Non-pigmented ciliary epithelial cell (primary cell): Measurements from ENCODE around the gene IL17REL.
A peak's percentile ranks its signal among the peaks of the same experiment; 100 is the strongest.
"Not testable (repeated sequence)": the region's sequence is repeated elsewhere in the genome, so short reads cannot be mapped to it uniquely, and the experiment has no call there.

Source experiments
- DNase-seq: peaks from one replicate; pipeline ENCODE4 v3.0.0-alpha.2; 2010; ENCODE audit warnings: low read depth

Gene IL17REL

DNA sequence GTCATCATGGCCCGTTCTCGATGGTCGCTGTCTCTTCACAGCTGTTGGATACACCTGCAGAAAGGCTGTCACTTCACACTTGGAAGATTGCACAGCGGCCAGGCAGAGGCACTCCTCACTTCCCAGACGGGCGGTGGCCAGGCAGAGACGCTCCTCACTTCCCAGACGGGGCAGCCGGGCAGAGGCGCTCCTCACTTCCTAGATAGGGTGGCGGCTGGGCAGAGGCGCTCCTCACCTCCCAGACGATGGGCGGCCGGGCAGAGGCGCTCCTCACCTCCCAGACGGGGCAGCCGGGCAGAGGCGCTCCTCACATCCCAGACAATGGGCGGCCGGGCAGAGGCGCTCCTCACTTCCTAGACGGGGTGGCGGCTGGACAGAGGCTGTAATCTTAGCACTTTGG lies 22.7 kb downstream of the IL17REL start:
- not testable (repeated sequence) for DNase-seq

DNA sequence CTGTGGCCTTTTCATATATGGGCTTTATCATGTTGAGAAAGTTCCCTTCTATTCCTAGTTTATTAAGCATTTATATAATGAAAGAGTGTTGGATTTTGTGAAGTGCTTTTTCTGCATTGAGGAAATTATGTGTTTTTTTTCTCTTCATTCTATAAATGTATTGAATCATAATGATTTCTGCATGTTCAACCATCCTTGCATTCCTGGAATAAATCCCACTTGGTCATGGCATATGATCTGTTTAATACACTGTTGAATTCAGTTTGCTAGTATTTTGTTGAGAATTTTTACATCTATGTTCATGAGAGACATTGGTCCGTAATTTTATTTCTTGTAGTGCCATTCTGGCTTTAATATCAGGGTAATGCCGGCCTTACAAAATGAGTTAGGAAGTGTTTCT lies 26.2 kb downstream of the IL17REL start:
- no peak for DNase-seq

DNA sequence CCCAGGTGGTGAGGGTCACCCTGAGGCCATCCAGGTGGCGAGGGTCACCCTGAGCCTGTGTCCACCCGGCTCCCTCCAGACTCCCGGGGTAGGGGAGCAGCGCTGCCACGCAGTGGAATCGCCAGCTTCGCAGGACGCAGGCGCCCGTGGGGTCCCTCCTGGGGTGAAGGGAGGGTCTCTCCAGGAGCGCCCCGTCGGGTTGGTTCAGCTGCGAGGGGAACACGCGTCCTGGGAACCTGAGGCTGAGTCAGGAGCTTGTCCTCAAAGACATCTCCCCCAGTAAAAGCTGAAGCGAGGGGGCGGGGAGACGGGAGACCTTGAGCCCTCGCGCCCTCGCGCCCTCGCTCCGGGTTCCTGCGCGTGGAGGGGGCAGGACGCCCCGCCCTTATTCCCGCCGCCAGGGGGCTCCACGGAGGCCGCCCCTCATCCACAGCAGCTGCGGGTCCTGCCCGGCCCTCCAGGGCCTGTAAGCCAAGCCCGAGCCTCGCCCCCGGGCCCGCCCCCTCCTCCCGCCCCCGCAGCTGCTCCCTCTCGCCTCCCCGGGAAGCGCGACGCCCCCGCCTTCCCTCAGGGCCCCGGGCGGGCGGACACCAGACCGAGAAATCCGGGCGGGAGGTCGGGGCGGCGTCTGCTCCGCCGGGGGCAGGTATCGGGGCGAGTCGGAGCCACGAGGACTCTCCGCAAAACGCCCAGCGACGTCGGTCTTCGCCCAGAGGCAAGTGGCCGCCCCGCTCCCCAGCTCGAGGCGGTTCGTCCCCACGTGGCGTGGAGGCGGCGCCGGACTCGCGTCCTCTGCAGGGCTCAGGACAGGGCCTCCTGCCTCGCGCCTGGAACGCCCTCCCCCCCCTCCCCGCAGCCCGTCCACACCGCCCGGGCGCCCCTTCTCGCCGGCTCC lies 29.2 kb downstream of the IL17REL start:
- DNase-seq: no peak

DNA sequence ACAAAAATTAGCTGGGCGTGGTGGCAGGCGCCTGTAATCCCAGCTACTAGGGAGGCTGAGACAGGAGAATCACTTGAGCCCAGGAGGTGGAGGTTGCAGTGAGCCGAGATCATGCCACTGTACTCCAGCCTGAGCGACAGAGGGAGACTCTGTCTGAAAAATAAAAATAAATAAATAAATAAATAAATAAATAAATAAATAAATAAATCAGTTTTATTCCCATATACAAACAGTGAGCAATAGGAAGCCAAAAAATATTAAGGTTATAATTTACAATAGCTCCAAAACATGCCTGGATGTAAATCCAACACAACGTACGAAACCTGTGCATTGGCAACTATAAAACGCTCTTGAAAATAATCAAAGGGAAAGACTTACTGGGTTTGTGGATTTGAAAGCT lies 30.8 kb downstream of the IL17REL start:
- DNase-seq: not testable (repeated sequence)

DNA sequence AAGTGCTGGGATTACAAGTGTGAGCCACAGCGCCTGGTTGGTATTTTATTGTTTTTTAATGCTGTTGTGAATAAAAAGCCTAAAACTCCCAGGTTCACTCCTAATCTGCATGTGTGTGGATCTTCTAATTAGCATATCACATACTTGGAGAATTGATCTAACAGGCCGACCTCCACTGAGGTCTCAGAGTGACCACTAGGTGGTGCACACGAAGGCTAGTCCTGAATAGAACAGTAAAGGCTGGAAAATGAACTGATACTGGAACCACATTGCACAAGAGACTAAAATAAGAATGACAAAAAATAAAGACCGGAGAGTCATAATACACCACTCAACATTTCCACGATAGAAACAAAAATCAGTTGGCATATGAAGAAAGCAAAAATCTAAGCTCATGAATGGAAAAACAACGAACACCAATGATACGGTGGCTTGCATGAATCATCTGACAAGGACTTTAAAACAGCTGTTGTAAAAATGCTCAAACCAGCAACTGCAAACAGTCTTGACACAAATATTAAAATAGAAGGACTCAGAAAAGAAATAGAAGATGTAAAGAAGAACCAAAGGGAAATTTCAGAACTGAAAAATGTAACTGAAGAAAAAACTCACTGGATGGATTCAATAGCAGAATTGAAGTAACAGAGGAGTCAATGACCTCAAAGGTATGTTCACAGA lies 32.8 kb downstream of the IL17REL start:
- DNase-seq: no peak

DNA sequence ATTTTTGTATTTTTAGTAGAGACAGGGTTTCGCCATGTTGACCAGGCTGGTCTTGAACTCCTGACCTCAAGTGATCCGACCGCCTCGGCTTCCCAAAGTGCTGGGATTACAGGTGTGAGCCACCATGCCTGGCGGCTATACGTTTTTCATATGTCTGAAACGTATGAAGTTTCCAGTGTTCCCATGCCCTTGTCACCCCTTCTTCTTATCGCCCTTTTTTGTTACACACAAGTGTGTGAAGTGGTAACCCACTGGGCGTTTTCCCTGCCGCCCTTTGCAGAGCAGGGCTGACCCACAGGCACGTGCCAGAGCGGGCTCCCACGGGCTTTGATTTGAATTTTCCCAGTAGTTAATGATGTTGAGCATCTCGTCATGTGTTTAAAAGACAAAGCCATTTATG lies 35.0 kb downstream of the IL17REL start:
- no peak for DNase-seq

DNA sequence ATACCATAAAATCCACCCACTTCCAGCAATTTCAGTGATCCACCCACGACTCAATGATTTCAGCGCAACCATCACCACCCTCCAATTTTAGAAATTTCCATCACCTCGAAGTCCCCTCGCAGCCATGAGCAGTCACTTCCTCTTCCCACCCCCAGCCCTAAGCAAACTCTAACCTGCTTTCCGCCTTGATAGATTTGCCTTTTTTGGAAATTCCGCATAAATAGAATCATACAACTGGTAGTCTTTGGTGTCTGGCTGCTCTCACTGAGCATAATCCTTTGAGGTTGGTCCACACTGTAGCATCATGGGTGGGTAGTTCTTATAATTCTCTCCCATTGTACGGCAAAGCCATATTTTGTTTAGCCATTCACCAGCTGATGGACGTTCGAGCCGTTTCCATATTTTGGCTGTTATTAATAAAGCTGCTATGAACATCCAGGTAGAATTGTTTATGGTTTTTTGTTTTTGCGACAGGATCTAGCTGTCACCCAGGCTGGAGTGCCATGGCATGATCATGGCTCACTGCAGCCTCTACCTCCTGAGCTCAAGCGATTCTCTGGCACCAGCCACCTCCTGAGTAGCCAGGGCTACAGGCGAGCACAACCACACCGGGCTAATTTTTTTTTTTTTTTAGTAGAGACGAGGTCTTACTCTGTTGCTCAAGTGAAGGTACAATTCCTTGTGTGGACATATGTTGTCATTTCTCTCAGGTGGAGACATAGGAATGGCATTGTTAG lies 36.0 kb downstream of the IL17REL start:
- DNase-seq: no peak

DNA sequence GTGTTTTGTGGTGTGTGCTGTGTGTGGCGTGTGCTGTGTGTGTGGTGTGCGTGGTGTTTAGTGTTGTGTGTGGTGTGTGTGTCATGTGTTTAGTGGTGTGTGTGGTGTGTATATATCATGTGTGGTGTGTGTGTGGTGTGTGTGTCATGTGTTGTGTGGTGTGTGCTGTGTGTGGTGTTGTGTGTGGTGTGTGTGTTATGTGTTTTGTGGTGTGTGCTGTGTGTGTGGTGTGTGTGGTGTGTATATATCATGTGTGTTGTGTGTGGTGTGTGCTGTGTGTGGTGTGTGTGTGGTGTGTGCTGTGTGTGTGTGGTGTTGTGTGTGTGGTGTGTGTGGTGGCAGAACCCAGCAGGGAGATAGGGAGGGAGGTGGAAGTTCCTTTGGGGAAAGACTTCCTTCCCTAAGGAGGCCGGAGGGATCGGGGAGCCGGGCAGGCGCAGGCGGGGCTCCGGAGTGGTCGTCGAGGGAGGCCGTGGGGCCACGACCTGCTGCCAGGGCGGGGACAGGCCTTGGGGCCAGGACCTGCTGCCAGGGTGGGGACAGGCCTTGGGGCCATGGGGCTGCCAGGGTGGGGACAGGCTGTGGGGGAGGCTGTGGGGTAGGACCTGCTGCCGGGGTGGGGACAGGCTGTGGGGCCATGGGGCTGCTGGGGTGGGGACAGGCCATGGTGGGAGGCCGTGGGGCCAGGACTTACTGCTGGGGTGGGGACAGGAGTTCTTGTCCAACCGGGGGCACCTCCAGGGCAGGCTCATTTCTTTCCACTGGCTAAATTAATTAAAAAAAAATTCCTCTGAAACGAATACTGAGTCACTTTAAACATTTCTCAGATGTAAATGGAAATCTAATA lies 36.8 kb downstream of the IL17REL start:
- no peak for DNase-seq

DNA sequence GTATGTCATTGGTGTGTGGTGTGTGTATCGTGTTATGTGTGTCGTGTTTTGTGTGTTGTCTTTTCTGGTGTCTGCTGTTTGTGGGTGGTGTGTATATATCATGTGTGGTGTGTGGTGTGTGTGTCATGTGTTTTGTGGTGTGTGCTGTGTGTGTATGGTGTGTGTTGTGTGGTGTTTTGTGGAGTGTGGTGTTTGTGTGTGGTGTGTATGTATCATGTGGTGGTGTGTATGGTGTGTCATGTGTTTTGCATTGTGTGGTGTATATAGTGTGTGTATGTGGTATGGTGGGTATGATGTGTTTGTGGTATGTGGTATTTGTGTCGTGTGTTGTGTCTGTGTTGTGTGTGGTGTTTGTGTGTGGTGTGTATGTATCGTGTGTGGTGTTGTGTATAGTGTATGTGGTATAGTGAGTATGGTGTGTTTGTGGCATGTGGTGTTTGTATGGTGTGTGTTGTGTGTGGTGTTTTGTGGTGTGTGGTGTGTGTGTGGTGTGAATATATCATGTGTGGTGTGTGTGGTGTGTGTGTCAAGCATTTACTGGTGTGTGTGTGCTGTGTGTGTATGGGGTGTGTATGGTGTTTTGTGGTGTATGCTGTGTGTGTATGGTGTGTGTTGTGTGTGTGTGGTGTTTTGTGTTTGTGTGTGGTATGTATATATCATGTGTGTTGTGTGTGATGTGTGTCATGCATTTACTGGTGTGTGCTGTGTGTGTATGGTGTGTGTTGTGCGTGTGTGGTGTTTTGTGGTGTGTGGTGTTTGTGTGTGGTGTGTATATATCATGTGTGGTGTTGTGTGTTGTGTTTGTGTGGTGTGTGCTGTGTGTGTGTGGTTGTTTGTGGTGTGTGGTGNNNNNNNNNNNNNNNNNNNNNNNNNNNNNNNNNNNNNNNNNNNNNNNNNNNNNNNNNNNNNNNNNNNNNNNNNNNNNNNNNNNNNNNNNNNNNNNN lies 39.3 kb downstream of the IL17REL start:
- DNase-seq: no peak

DNA sequence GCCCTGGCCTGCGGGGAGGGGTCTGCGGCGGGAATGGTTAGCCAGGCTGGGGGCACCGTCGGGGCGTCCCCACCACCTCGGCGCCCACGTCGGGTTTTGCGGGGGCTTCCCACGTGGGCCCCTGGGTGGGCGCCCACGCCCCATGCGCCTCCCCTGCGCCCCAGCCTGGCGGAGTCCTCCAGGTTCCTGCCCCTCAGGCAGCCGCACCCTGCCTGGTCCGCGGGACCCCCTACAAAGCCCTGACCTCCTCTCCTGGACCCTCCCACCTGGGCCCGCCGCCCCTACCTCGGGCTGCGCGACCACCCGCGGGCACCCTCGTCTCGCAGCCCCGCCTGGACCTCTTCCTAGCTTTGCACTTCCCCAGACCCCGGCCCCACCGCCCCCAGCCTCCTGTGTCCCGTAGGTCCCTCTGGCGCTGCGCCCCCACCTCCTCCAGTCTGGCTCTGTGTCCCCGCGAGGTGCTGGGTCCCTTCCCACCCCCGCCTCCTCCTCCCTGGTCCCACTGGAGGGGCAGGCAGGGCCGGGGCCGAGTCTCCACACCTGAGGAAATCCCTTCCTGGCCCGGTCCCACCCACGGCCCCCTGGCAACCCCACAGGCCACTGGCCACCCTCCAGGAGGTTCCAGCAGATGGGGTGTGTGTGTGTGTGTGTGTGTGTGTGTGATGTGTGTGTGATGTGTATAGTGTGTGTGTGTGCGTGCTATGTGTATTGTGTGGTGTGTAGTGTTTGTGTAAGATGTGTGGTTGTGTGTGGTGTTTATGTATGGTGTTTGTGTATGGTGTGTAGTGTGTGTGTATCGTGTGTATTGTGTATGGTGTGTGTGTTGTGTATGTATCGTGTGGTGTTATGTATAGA lies 40.2 kb downstream of the IL17REL start:
- no peak for DNase-seq

DNA sequence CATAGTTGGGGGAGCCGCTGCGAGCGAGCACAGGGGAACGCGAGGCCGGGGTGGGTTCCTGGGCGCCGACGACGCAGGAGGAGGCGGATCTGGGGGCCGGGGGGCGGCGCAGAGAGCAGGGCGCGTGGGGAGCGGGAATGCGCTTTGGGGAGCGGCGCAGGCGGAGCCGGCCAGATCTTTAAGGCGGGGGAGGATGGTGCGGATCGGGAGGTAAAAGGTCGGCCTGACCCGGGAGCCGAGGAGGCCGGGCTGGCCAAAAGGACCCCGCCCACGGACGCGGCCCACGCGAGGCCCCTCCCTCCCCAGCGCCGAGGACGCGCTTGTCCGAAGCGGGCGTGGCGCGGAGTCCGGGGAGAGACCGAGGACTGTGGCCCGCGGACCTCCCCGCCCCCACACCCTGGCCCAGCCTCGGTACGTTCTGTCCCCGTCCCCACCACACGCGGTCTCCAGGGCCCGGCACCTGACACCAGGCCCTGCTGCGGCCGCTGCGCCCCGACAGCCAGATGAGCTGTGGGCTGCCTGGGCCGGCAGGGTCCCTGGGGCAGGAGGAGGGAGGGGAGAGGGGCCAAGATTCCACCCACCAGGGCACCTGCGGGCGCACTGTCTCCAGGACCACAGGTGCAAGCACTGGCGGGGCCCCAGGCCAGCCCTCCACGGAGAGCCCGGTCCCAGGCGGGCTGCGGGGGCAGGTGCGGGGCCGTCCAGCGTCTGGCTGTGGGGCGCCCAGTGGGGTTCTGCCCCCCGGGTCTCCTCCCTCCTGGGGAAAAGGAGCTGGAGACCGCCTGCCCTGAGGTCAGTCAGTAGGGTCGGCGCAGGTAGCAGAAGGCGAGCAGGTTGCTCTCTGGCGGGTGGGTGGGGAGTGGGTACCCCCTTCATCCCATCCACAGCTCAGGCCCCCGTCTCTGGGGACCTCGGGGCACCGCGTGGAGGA lies 41.1 kb downstream of the IL17REL start:
- DNase-seq: no peak

DNA sequence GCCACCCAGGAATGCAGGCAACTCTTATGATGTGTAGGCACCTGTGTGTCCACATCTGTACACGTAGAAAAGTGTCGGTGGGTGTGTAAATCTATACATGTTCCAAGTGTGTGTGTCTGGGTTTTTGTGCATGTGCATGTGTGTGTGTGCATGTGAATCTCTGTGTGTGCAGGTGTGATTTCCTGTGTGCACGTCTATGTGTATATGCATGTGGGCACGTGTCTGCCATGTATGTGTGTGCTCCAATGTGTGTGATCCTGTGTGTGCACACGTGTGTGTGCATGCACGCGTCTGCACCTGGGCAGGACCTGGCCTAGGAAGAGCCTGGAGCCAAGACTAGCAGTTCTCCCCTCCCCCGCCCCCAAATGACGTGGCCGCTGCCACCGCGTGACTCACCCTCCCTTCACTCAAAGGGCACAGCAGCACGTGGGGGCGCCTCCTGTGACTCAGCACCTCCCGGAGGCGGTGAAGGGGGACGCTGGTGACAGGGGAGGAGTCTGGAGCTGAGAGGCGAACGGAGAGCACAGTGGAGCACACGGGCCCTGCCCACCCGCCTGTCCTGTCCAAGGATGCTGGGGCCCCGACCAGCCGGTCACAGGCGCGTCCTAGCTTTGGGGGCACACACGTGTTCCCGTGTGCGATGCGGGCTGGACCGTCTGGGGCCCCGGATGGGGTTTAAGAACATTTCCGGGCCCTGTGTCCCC lies 41.9 kb downstream of the IL17REL start:
- DNase-seq: peak; percentile 70

DNA sequence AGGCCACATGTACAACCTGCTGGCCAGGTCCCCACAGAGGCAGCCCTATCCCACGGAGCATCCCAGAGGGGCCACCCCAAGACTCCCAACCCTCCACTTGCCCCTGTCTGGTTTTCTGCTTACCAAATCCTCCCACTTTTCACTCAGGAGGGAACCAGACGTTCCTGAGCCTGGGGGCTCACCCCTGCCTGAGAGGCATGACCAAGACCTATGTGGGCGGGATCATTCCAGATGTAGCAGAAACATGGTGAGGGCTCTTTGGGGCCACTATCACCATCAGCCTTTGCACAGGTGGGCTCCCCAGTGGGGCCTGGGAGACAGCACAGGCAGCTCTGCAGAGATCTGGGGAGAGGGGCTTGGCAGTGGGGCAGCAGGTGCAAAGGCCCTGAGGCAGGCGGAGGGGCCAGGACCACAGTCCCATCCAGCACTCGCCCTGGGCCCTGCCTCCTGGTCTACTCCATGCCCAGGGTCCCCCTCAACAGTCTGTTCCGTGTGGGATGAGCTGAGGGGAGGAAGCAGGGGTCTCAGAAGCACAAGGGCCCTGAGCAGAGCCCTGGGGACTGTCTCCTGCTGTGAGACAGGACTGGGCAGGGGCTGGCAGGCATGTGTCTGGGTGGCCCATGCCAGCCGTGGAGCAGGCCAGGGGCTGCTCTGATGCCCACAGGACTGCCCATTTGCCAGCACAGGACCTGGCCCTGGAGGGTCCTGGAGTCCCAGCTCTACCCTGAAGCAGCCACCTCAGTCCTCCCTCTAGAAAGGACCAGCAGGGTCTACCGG lies 42.6 kb downstream of the IL17REL start:
- DNase-seq: no peak

DNA sequence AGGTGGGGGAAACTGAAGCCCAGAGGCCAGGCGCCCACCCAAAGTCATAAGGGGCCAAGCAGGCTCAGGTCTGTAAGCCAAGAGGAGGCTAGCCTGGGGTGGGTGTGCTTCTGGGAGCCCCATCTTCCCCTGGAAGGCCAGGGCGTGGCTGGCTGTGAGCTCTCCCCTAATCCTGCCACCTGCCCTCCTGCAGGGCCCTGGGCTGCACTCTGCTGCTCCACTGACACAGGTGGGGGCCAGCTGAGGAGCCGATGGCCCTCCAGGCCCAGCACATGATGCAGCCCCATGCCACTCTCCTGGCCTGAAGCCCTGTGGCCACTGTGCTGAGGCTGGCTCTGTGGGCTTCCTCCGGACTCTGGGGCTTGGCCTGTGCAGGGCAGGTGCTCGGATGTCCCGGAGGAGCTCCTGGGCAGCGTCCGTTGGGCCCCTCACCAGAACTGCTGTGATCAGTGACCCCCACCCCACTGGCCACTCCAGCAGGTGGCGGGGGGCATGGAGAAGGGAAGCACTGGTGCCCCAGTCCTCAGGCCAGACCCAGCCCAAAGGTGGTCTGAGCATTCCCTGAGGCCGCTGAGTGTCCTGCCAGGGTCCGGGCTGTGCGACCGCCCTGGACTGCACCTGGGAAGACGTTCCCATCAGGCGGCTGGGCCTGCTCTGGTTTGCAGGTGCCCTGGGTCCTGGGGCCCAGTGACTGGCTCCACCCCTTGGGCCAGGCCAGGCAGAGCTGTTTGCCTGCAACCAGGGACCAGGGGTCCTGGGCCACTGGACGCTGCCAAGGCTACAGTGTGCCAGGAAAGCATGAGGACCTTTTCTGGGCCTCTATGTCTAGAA lies 43.5 kb downstream of the IL17REL start:
- no peak for DNase-seq

DNA sequence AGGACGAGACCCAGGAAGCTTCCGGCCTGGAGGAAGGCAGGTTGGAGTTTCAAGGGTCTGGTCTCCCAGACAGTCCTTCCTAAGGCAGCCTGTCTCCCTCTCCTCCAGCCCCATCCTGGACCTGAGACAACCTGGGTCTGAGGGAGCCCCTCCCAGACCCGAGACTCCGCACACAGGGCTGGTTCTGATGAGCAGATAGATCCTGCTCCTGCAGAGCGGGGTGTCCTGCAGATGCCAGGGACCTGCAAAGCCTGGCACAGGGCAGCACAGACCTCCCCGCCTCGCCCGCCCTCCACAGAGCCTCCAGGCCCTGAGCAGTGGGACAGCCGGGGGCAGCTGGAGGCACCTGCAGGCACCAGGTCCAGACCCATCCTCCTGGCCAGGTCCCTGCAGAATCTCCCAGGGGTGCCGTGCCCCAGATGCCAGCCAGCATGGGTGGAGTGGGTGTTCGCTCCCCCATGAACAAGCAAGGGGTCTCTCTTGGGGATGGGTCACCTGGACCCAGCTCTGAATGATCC lies 44.2 kb downstream of the IL17REL start:
- no peak for DNase-seq

DNA sequence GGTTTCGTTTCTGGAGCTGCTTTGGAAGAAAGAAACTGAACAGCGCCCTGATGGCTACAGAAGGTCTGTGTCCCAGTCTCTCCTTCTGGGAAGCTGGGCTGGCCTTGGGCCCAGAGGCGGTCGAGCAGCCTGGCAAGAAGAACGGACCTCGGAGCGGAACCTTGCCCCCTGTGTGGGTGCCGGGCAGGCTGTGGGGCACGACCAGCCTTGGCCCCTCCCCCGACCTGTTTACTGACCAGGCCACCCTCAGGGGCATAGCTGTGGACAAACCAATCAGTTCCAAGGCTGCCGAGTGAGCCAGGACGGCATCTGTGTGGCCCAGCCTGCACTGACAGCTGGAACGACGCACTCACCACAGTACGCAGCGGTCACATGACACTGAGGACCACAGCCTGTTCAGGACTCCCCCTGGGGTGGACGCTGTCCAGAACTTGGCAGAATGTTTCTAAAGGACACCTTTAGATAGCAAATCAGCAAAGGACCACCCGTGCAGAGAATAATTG lies 44.8 kb downstream of the IL17REL start:
- no peak for DNase-seq
